ENCODE measurements around the gene COPS6.

Gene COPS6

GRCh38 chr7:100065452-100066186, 23.1 kb upstream of the COPS6 start:
- Histone ChIP-seq H3K27ac (ENCODE audit: low read length) (no peak overlapping the region), H3K9me2 (replicated peaks; ENCODE audit: insufficient read depth, low read length) (no peaks in the 10 kb centered on the region), H3K27me3 (replicated peaks; ENCODE audit: insufficient read depth, low read length) (no peaks in the 10 kb centered on the region), H3K36me3 (replicated peaks; ENCODE audit: insufficient read depth, low read length) (peaks cover 4% of the 10 kb centered on the region), H3K4me3 (ENCODE audit: low read length) (no peak overlapping the region), H3F3A (ENCODE audit: insufficient read depth, low read length) (no peaks in the 10 kb centered on the region), H3K4me2 (ENCODE audit: low read depth, low read length) (no peak overlapping the region), H3K4me1 (ENCODE audit: low read length) (no peaks in the 10 kb centered on the region), H3K9me3 (replicated peaks; ENCODE audit: insufficient read depth, low read length) (no peaks in the 10 kb centered on the region; the same call in 1 of the 2 replicates), H3K79me2 (ENCODE audit: low read length) (no peaks in the 10 kb centered on the region), H3K9ac (ENCODE audit: low read length) (no peak overlapping the region), H2AFZ (ENCODE audit: low read length) (no peak overlapping the region), H4K20me1 (ENCODE audit: insufficient read depth, low read length) (no peaks in the 10 kb centered on the region)
- TF ChIP-seq, protein P1, sequence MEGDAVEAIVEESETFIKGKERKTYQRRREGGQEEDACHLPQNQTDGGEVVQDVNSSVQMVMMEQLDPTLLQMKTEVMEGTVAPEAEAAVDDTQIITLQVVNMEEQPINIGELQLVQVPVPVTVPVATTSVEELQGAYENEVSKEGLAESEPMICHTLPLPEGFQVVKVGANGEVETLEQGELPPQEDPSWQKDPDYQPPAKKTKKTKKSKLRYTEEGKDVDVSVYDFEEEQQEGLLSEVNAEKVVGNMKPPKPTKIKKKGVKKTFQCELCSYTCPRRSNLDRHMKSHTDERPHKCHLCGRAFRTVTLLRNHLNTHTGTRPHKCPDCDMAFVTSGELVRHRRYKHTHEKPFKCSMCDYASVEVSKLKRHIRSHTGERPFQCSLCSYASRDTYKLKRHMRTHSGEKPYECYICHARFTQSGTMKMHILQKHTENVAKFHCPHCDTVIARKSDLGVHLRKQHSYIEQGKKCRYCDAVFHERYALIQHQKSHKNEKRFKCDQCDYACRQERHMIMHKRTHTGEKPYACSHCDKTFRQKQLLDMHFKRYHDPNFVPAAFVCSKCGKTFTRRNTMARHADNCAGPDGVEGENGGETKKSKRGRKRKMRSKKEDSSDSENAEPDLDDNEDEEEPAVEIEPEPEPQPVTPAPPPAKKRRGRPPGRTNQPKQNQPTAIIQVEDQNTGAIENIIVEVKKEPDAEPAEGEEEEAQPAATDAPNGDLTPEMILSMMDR (IDR thresholded peaks at IDR 0.05; ENCODE audit: low read length), result no peak
- TF ChIP-seq EZH2 (optimal IDR thresholded peaks at IDR 0.05; ENCODE audit: low read depth, low read length) (no peak), EZH2phosphoT487 (IDR thresholded peaks at IDR 0.05; ENCODE audit: low read length) (no peak)
- no peak for DNase-seq

GRCh38 chr7:100066953-100067352, 21.8 kb upstream of the COPS6 start:
- Histone ChIP-seq H3K9me3 (replicated peaks; ENCODE audit: insufficient read depth, low read length) (no peaks in the 10 kb centered on the region; the same call in 1 of the 2 replicates), H3K36me3 (replicated peaks; ENCODE audit: insufficient read depth, low read length) (peaks cover 18% of the 10 kb centered on the region), H3K9ac (ENCODE audit: low read length) (no peak overlapping the region), H3K4me1 (ENCODE audit: low read length) (no peaks in the 10 kb centered on the region), H4K20me1 (ENCODE audit: insufficient read depth, low read length) (no peaks in the 10 kb centered on the region), H3K27me3 (replicated peaks; ENCODE audit: insufficient read depth, low read length) (no peaks in the 10 kb centered on the region), H3K27ac (ENCODE audit: low read length) (no peak overlapping the region), H2AFZ (ENCODE audit: low read length) (no peak overlapping the region), H3K4me3 (ENCODE audit: low read length) (no peak overlapping the region), H3K9me2 (replicated peaks; ENCODE audit: insufficient read depth, low read length) (no peaks in the 10 kb centered on the region), H3K4me2 (ENCODE audit: low read depth, low read length) (no peak overlapping the region), H3K79me2 (ENCODE audit: low read length) (no peaks in the 10 kb centered on the region), H3F3A (ENCODE audit: insufficient read depth, low read length) (no peaks in the 10 kb centered on the region)
- DNase-seq, result no peak
- no peak for TF ChIP-seq EZH2 (optimal IDR thresholded peaks at IDR 0.05; ENCODE audit: low read depth, low read length)
- TF ChIP-seq EZH2phosphoT487 (IDR thresholded peaks at IDR 0.05; ENCODE audit: low read length), result no peak
- TF ChIP-seq, protein P1 (IDR thresholded peaks at IDR 0.05; ENCODE audit: low read length), result no peak

DNA sequence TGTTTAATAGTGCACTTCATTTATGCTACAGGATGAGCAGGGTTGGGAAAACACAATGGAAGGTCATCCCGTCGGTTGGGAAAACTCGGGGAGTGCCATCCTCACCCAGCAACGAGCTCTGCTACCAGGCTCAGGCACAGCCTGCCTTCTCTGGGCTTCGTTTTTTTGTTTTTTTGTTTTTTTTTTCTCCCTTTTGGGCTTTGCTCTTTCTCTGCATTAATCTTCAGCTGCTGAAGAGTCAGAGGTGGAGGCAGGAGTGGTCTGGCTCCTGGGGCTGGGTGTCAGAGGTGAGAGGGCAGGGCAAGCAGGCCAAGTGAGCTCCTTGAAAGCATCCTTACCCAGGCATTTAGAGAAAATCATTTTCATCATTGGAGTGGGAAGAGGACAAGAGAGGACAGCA, 18.8 kb upstream of the COPS6 start:
- Histone ChIP-seq H3K4me2 (ENCODE audit: low read depth, low read length) (no peak overlapping the region), H3K9ac (ENCODE audit: low read length) (no peak overlapping the region), H3K79me2 (ENCODE audit: low read length) (no peaks in the 10 kb centered on the region), H4K20me1 (ENCODE audit: insufficient read depth, low read length) (no peaks in the 10 kb centered on the region), H3F3A (ENCODE audit: insufficient read depth, low read length) (no peaks in the 10 kb centered on the region), H3K36me3 (replicated peaks; ENCODE audit: insufficient read depth, low read length) (peaks cover 42% of the 10 kb centered on the region), H3K27me3 (replicated peaks; ENCODE audit: insufficient read depth, low read length) (no peaks in the 10 kb centered on the region), H3K9me3 (replicated peaks; ENCODE audit: insufficient read depth, low read length) (no peaks in the 10 kb centered on the region; the same call in 1 of the 2 replicates), H2AFZ (ENCODE audit: low read length) (no peak overlapping the region), H3K9me2 (replicated peaks; ENCODE audit: insufficient read depth, low read length) (no peaks in the 10 kb centered on the region), H3K4me1 (ENCODE audit: low read length) (no peaks in the 10 kb centered on the region), H3K27ac (ENCODE audit: low read length) (no peak overlapping the region), H3K4me3 (ENCODE audit: low read length) (no peak overlapping the region)
- DNase-seq, result no peak
- TF ChIP-seq EZH2phosphoT487 (IDR thresholded peaks at IDR 0.05; ENCODE audit: low read length), result no peak
- TF ChIP-seq, protein P1 (IDR thresholded peaks at IDR 0.05; ENCODE audit: low read length), result no peak

Measured in MM.1S (cell line).